Measurements from ENCODE around the gene FARS2.

- no peak for TF ChIP-seq ZNF398 (tag by site-specific recombination; IDR thresholded peaks at IDR 0.05)
- no peak for TF ChIP-seq ZBTB49 (tag by site-specific recombination; IDR thresholded peaks at IDR 0.05; ENCODE audit: low read depth)
- TF ChIP-seq ZFP37 (tag by site-specific recombination; IDR thresholded peaks at IDR 0.05), result no peak
- TF ChIP-seq, protein P1, sequence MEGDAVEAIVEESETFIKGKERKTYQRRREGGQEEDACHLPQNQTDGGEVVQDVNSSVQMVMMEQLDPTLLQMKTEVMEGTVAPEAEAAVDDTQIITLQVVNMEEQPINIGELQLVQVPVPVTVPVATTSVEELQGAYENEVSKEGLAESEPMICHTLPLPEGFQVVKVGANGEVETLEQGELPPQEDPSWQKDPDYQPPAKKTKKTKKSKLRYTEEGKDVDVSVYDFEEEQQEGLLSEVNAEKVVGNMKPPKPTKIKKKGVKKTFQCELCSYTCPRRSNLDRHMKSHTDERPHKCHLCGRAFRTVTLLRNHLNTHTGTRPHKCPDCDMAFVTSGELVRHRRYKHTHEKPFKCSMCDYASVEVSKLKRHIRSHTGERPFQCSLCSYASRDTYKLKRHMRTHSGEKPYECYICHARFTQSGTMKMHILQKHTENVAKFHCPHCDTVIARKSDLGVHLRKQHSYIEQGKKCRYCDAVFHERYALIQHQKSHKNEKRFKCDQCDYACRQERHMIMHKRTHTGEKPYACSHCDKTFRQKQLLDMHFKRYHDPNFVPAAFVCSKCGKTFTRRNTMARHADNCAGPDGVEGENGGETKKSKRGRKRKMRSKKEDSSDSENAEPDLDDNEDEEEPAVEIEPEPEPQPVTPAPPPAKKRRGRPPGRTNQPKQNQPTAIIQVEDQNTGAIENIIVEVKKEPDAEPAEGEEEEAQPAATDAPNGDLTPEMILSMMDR (tag by site-specific recombination; IDR thresholded peaks at IDR 0.05), result no peak
- no peak for TF ChIP-seq YY1 (tag by site-specific recombination; IDR thresholded peaks at IDR 0.05)
- no peak for TF ChIP-seq ZNF785 (tag by site-specific recombination; IDR thresholded peaks at IDR 0.05)
- TF ChIP-seq, protein P2, sequence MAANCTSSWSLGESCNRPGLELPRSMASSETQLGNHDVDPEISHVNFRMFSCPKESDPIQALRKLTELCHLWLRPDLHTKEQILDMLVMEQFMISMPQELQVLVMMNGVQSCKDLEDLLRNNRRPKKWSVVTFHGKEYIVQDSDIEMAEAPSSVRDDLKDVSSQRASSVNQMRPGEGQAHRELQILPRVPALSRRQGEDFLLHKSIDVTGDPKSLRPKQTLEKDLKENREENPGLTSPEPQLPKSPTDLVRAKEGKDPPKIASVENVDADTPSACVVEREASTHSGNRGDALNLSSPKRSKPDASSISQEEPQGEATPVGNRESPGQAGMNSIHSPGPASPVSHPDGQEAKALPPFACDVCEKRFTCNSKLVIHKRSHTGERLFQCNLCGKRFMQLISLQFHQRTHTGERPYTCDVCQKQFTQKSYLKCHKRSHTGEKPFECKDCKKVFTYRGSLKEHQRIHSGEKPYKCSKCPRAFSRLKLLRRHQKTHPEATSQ (tag by site-specific recombination; IDR thresholded peaks at IDR 0.05), result no peak
- no peak for TF ChIP-seq ZNF571 (tag by site-specific recombination; IDR thresholded peaks at IDR 0.05)
- TF ChIP-seq ZNF48 (tag by site-specific recombination; IDR thresholded peaks at IDR 0.05), result no peak
- no peak for TF ChIP-seq ZNF138 (tag by site-specific recombination; IDR thresholded peaks at IDR 0.05; ENCODE audit: borderline replicate concordance)
These were observed 399.5 kb downstream of the FARS2 start for GRCh38 chr6:5660772-5661171.
